Muscle layer of duodenum (tissue), 2 donors: Measurements from ENCODE around the gene RCVRN.

Source experiments
- H3K27ac ChIP-seq: one replicate; pipeline ENCODE4 v1.7.0; 2013; ENCODE audit warnings: mild to moderate bottlenecking, low read length
- H3K27me3 ChIP-seq: one replicate; pipeline ENCODE4 v1.7.0; 2013; ENCODE audit warnings: low read depth, mild to moderate bottlenecking, control low read depth, low read length
- H3K36me3 ChIP-seq, 2 donors: one replicate each; pipeline ENCODE4 v1.7.0; 2013; ENCODE audit warnings: low read length in 2 of 2, control low read depth in 1 of 2, mild to moderate bottlenecking in 1 of 2; ENCODE audit not compliant: insufficient read depth in 2 of 2, control insufficient read depth in 1 of 2
- H3K4me1 ChIP-seq, 2 donors: one replicate each; pipeline ENCODE4 v1.7.0; 2013; ENCODE audit warnings: low read length in 2 of 2, mild to moderate bottlenecking in 2 of 2, control low read depth in 1 of 2, moderate library complexity in 1 of 2; ENCODE audit not compliant: insufficient read depth in 2 of 2, control insufficient read depth in 1 of 2
- H3K4me3 ChIP-seq, 2 donors: one replicate each; pipeline ENCODE4 v1.7.0; 2013; ENCODE audit warnings: low read length in 2 of 2, low read depth in 1 of 2, mild to moderate bottlenecking in 1 of 2
- H3K9me3 ChIP-seq, 2 donors: one replicate each; pipeline ENCODE4 v1.7.0; 2013; ENCODE audit warnings: low read length in 2 of 2, control low read depth in 1 of 2, mild to moderate bottlenecking in 1 of 2; ENCODE audit not compliant: control insufficient read depth in 1 of 2
- donor health status: healthy.

RCVRN gene

GRCh38 chr17:9872852-9873251, 32.2 kb downstream of the RCVRN start:
- Histone ChIP-seq H3K27ac (no peak overlapping the region), H3K9me3 (no peaks in the 10 kb centered on the region), H3K4me1 (peaks cover 10 to 13% of the 10 kb centered on the region in 2 donors), H3K36me3 (no peaks in the 10 kb centered on the region), H3K4me3 (no peak overlapping the region), H3K27me3 (no peaks in the 10 kb centered on the region)

- no peak overlapping the region for H3K27ac ChIP-seq
- no peak overlapping the region for H3K4me3 ChIP-seq
- peaks cover 0 to 11% of the 10 kb centered on the region in 2 donors for H3K36me3 ChIP-seq
- no peaks in the 10 kb centered on the region for H3K9me3 ChIP-seq
- H3K4me1 ChIP-seq = no peaks in the 10 kb centered on the region
- H3K27me3 ChIP-seq = no peaks in the 10 kb centered on the region
Observed at GRCh38 chr17:9868552-9868951, 36.5 kb downstream of the RCVRN start.

GRCh38 chr17:9865586-9865985, 39.5 kb downstream of the RCVRN start:
- Histone ChIP-seq H3K27me3 (no peaks in the 10 kb centered on the region), H3K4me3 (no peak overlapping the region), H3K9me3 (no peaks in the 10 kb centered on the region), H3K36me3 (peaks cover 0 to 19% of the 10 kb centered on the region in 2 donors), H3K4me1 (no peaks in the 10 kb centered on the region), H3K27ac (no peak overlapping the region)

- no peaks in the 10 kb centered on the region for H3K9me3 ChIP-seq
Observed at GRCh38 chr17:9862949-9863348, 42.1 kb downstream of the RCVRN start.

GRCh38 chr17:9862220-9862619, 42.9 kb downstream of the RCVRN start:
- Histone ChIP-seq H3K36me3 (peaks cover 0 to 22% of the 10 kb centered on the region in 2 donors), H3K27me3 (no peaks in the 10 kb centered on the region), H3K4me3 (no peak overlapping the region), H3K27ac (no peak overlapping the region), H3K4me1 (no peaks in the 10 kb centered on the region), H3K9me3 (no peaks in the 10 kb centered on the region)

More at GRCh38 chr17:9862949-9863348, 42.1 kb downstream of the RCVRN start:
- Histone ChIP-seq H3K4me3 (no peak overlapping the region), H3K36me3 (peaks cover 0 to 22% of the 10 kb centered on the region in 2 donors), H3K27ac (no peak overlapping the region), H3K27me3 (no peaks in the 10 kb centered on the region), H3K4me1 (no peaks in the 10 kb centered on the region)

GRCh38 chr17:9860851-9861250, 44.2 kb downstream of the RCVRN start:
- Histone ChIP-seq H3K4me3 (no peak overlapping the region), H3K27me3 (no peaks in the 10 kb centered on the region), H3K9me3 (no peaks in the 10 kb centered on the region), H3K27ac (no peak overlapping the region), H3K4me1 (no peaks in the 10 kb centered on the region), H3K36me3 (peaks cover 4 to 24% of the 10 kb centered on the region in 2 donors)

- Histone ChIP-seq H3K36me3 (peaks cover 4 to 16% of the 10 kb centered on the region in 2 donors), H3K27me3 (no peaks in the 10 kb centered on the region), H3K9me3 (no peaks in the 10 kb centered on the region), H3K27ac (no peak overlapping the region), H3K4me3 (no peak overlapping the region), H3K4me1 (no peaks in the 10 kb centered on the region)
Observed at GRCh38 chr17:9859781-9860180, 45.3 kb downstream of the RCVRN start.

GRCh38 chr17:9855036-9855435, 50.0 kb downstream of the RCVRN start:
- H3K36me3 ChIP-seq = peaks cover 4 to 8% of the 10 kb centered on the region in 2 donors
- no peak overlapping the region for H3K27ac ChIP-seq
- H3K27me3 ChIP-seq = no peaks in the 10 kb centered on the region
- H3K4me1 ChIP-seq = no peaks in the 10 kb centered on the region
- no peaks in the 10 kb centered on the region for H3K9me3 ChIP-seq
- no peak overlapping the region for H3K4me3 ChIP-seq

- Histone ChIP-seq H3K27ac (no peak overlapping the region), H3K9me3 (no peaks in the 10 kb centered on the region), H3K4me3 (no peak overlapping the region), H3K27me3 (no peaks in the 10 kb centered on the region), H3K36me3 (peaks cover 4 to 8% of the 10 kb centered on the region in 2 donors), H3K4me1 (no peaks in the 10 kb centered on the region)
Observed at GRCh38 chr17:9854255-9854654, 50.8 kb downstream of the RCVRN start.

GRCh38 chr17:9850151-9850550, 54.9 kb downstream of the RCVRN start:
- Histone ChIP-seq H3K4me3 (no peak overlapping the region), H3K9me3 (no peaks in the 10 kb centered on the region), H3K4me1 (no peaks in the 10 kb centered on the region), H3K36me3 (peaks cover 0 to 3% of the 10 kb centered on the region in 2 donors), H3K27me3 (no peaks in the 10 kb centered on the region), H3K27ac (no peak overlapping the region)
